Choroid plexus epithelial cell (primary cell): ENCODE measurements around the gene SKAP1.
"Not testable (repeated sequence)": the region's sequence is repeated elsewhere in the genome, so short reads cannot be mapped to it uniquely, and the experiment has no call there.

Source experiments
- DNase-seq: peaks from one replicate; pipeline ENCODE4 v3.0.0-alpha.2; 2010; ENCODE audit warnings: low read depth
- H3K4me3 ChIP-seq: 2 replicates; pipeline ENCODE4 v1.5.1; 2011; ENCODE audit warnings: low read depth, mild to moderate bottlenecking, control low read depth, low read length, moderate library complexity
- TF ChIP-seq, protein P1 (sequence below): conservative IDR thresholded peaks from 2 replicates; pipeline ENCODE4 v1.5.1; 2011; ENCODE audit warnings: low read depth, mild to moderate bottlenecking, control low read depth, inconsistent platforms, low read length, moderate library complexity

SKAP1 gene

DNA sequence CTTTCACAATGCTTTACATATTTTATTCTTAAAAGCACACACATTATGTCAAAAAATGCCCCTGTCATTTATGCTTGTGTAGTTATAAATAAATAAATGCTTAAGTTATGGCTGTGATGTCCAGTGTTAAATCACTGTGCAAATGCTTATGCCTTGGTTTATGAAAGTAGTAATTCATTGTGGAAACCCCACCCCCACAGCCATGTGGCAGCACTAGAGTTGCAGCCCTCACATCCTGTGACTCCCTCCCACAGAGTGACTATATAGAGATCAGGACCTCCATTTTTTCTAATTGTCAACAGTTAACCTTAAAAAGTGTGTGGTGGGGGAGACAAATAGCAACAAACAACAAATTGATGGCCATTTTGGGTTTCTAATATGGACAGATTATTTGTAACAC, 2.4 kb downstream of the SKAP1 start:
- TF ChIP-seq, protein P1, sequence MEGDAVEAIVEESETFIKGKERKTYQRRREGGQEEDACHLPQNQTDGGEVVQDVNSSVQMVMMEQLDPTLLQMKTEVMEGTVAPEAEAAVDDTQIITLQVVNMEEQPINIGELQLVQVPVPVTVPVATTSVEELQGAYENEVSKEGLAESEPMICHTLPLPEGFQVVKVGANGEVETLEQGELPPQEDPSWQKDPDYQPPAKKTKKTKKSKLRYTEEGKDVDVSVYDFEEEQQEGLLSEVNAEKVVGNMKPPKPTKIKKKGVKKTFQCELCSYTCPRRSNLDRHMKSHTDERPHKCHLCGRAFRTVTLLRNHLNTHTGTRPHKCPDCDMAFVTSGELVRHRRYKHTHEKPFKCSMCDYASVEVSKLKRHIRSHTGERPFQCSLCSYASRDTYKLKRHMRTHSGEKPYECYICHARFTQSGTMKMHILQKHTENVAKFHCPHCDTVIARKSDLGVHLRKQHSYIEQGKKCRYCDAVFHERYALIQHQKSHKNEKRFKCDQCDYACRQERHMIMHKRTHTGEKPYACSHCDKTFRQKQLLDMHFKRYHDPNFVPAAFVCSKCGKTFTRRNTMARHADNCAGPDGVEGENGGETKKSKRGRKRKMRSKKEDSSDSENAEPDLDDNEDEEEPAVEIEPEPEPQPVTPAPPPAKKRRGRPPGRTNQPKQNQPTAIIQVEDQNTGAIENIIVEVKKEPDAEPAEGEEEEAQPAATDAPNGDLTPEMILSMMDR = no peak
- no peak overlapping the region for H3K4me3 ChIP-seq
- no peak for DNase-seq

DNA sequence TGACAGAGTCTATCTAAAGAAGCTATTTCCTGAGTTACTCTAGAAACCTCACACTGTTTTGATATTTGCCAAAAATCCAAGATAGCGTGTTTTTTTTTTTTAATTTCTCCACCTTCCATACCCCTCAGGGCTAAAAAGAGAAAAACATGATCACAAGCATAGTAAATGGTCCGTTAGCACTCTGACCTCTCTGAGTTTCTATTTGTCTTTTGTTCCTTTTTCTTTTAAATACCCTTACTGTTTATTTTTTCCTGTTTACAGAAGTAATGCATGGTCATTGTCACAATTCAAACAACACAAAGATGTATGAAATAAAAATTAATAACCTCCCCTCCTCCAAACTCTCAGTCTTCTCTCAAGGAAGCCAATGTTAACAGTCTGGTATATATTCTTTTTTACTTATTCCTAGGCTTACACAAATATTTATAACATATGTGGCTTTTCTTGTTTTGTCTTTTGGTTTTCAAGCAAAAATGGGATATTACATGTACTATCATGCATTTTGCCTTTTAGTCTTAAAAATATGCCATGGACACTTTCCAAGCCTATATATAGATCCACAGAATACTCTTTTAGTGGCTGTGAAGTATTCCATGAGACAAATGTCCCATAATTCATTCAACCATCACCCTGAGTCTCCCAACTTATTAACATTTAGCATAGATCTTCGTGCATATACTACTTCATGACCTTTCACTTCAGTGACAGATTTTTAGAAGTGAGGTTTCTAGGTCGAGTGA, 3.1 kb downstream of the SKAP1 start:
- no peak for DNase-seq
- TF ChIP-seq, protein P1 = no peak
- H3K4me3 ChIP-seq = no peak overlapping the region

DNA sequence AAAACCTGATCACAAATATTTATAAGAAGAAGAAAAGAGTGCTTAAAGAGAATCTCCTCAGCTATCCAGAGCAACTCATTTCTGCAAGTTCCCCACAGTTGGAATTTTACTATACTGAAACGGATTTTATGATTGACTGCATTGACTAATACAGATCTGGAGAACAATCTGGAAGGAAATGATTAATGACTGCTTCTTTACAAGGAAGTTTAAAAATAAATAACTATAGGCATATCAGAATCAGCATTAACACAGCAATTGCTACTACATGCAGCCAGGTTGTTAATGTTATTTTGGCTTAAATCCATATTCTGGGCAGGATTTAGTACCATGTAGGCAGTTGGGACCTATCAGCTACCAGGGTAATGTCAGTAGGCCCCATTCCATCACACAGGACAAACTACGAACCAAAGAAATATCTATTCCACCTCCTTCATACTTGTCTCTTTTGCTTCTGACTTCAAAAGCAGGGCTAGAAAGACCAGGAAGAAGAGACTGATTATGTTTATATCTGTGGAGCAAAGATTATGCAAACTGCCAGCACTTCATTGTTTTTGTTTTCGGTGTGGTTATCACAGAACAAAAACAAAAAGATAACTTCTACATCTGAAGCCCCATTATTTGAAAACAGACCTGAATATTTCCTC, 3.9 kb downstream of the SKAP1 start:
- no peak overlapping the region for H3K4me3 ChIP-seq
- no peak for DNase-seq
- TF ChIP-seq, protein P1 = no peak

GRCh38 chr17:48422060-48422459, 8.0 kb downstream of the SKAP1 start:
- not testable (repeated sequence) for H3K4me3 ChIP-seq, DNase-seq

DNA sequence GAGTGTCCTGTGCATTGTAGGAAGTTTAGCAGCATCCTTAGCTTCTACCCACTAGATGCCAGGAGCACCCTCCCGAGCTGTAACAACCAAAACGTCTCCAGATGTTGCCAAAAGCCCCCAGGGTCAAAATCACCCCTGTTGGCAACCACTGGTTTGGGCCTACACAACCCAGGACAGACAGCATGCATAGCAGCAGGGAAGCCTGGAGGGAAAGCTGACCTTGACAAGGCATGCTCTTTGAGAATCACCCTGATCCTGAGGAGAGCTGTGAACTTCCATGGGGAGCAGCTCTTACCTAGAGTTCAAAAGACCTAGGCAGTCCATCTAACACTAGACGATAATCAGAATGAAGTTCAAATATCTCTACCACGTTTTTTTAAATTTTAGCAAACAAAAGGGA, 9.2 kb downstream of the SKAP1 start:
- TF ChIP-seq, protein P1 = no peak
- no peak overlapping the region for H3K4me3 ChIP-seq
- DNase-seq = no peak

GRCh38 chr17:48416971-48417370, 13.0 kb downstream of the SKAP1 start:
- no peak for DNase-seq
- TF ChIP-seq, protein P1 = no peak
- no peak overlapping the region for H3K4me3 ChIP-seq

DNA sequence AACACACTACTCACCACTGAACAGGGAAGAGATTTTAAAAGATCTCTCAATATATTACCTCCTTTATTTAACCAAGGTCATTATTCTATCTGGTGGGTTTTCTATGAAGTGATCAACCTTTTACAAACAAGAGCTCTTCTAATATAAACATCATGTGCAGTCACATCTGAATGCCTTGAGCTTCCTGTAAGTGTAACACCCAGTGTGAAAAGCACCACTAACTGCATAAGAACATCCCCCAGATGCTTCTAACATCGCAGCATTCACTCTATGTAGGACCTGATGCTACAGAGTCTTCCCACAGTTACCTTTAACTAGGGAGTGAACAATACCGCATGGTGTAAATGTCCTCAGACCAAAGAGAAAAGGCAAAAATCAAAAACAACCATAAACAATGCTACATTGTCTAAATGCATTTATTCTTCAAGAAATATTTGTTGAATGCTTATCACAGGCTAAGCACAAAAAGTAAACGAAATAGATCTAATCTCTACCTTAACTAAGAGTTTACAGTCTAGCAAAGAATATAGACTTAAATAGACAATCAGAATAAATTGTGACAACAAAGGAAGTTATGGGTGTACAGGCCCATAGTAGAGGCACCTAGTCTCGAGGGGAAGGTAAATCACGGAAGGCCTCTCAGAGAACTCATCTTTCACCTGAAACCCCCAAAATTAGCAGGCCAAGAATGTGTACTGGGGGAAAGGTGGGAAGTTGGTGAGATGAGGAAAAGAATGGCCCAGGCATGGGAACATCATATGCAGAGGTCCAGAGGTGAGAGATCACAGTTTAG, 16.2 kb downstream of the SKAP1 start:
- TF ChIP-seq, protein P1 = no peak
- H3K4me3 ChIP-seq = no peak overlapping the region
- no peak for DNase-seq
